HG02642 (cell line): ENCODE results near the gene GPC5.

Experiments
- ATAC-seq: cut with Tn5 transposase; IDR thresholded peaks from one replicate; pipeline ENCODE4 v1.9.1; 2021; ENCODE audit warnings: mild to moderate bottlenecking; ENCODE audit not compliant: unreplicated experiment, poor library complexity

The GPC5 gene

GRCh38 chr13:91450913-91451312 lies 52.5 kb downstream of the GPC5 start:
- ATAC-seq, result no peak

- ATAC-seq, result no peak
These were observed 56.2 kb downstream of the GPC5 start for GRCh38 chr13:91454666-91455065.

DNA sequence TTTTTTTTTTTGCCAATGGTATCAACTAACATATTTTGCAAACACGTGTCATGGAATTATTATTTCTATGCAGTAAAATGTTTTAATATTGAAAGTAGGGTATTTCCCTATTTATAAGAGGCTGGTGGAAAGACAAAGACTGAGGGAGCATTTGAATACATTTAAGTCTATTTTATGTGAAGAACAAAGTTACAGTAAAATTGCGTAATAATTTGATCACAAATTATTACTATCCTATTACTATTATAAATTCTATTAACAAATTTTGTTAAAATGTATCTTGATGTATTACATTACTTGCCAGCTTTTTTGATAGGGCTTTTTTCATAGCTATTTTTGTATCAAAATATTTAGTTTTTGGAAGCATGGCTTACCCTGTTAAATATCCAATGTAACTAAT lies 58.4 kb downstream of the GPC5 start:
- no peak for ATAC-seq

DNA sequence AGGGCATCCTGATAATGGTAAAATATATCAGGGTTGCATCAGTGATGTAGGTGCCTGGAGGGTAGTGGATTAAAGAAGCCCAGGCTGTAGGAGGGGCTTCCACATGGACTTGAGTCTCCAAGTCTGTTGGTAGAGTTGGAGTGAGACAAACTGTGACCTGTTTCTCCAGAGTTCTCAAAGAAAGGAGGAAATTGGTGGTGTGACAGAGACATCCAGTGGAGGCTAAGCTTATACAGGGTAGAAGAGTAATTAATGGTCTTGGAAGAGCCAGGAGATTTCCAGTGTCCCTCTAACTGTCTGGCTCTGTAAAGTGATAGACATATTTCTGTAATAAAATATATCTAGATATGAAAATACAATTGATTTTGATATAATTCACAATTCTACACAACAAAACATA lies 61.1 kb downstream of the GPC5 start:
- ATAC-seq, result no peak

GRCh38 chr13:91464336-91464735 lies 65.9 kb downstream of the GPC5 start:
- ATAC-seq, result no peak

- no peak for ATAC-seq
These were observed 68.8 kb downstream of the GPC5 start for GRCh38 chr13:91467236-91467635.

DNA sequence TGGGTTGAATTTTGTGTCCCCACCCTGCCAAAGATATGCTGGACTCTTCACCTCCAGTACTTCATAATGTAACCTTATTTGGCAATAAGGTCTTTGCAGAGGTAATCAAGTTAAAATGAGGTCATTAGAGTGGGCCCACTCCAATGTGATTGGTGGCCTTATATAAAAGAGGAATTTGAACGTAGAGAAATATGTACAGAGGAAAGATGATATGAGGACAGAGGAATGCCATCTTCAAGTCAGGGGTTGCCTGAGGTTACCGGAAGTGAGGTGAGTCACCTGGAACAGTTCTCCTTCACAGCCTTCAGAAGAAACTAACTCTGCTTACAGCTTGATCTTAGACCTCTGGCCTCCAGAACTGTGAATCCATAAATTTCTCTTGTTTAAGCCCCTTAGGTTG lies 69.9 kb downstream of the GPC5 start:
- no peak for ATAC-seq

DNA sequence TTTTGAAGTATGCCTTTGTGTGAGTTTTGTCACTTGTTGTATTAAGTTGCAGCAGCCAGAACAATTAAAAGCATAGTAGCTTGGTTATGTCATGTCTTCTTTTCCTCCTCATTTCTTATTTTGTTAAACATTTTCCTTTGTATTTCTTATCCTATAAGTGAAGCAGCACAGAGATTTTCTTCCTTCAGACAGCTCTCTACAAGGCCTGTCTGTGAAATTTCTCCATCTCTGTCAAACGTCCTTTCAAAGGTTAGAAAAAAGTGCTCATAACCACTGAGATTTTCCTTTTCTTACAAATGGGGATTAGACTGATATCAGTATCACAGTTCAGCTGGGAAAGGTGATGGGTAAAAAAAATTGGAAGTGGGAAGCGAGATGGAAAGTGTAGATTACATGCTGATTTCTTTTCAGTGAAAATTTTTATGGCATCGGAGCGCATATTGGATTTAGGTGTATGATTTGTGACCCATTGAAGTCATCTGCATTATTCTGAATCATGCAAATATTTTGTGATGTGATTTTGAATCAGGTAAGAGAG lies 71.7 kb downstream of the GPC5 start:
- ATAC-seq, result no peak

DNA sequence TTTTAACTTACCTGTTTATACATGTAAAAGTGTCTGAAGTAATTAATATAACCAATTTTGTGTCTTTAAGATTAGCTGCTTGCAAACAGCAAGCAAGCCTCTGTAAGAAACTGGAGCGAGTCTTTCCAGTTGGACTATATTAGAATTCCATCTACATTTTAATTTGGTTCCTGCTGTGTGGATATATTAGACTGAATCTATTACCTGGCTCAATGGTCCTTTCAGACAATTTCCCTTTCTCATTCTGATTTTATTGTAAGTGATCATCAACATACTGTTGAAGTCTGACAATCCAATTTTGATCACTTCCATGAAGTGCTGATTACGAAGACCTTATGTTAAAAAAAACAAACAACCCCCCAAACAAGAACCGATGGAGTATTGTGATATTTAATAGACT lies 72.3 kb downstream of the GPC5 start:
- ATAC-seq, result no peak

DNA sequence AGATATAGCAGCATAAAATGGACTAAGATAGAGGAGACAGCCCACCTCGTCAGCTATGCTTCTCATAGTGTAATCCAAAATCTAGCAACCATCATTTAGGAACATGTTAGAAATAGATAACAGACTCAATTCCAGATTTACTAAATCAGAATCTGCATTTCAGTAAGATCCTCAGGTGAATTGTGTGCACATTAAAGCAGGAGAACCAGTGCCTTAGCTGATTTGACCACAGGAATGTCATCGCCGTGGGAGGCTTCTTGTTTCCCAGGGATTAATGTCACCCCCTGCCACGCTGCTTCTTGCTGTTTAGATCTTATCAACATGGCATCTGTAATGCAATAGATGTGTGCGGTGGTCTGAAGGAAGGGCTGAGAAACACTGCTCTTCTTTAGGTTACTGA lies 84.0 kb downstream of the GPC5 start:
- ATAC-seq, result no peak

DNA sequence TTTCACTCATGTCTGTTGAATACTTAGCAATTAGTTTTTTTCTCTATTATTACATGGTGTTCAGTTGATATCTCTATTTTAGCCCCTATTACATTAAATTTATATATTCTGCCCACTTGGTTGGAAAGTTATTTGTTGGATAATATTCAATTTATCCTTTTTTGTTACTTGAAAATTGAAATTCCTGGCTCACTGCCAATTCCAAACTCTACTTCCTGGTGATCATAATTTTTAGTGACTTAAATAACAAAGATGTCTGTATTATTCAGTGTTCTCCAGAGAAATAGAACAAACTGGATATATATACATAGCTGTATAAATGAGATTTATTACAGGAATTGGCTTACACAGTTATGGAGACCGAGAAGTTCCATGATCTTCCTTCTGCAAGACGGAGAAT lies 93.6 kb downstream of the GPC5 start:
- no peak for ATAC-seq

- ATAC-seq, result no peak
These were observed 95.0 kb downstream of the GPC5 start for GRCh38 chr13:91493442-91493841.

- ATAC-seq, result no peak
These were observed 99.9 kb downstream of the GPC5 start for GRCh38 chr13:91498298-91498697.

DNA sequence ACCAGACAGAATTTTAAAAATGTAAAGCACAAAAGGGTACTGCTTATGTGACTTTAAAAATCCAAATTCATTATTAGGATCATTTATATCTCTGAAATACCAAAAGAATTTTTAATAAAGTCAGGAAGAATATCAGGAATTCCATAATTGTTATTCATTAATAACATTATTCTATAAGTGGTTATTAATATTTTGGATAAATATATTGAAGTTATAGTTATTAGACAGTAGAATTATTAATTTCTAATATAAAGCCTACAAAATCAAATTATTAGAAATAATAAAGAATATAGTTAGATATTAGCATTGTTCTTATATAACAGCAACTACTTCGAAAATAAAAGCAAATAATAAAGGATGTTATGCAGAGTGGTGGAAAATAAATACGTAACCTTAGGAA lies 105.8 kb downstream of the GPC5 start:
- no peak for ATAC-seq

GRCh38 chr13:91506759-91507158 lies 108.3 kb downstream of the GPC5 start:
- no peak for ATAC-seq

- ATAC-seq, result no peak
These were observed 111.6 kb downstream of the GPC5 start for GRCh38 chr13:91510058-91510457.

- ATAC-seq, result no peak
These were observed 115.4 kb downstream of the GPC5 start for GRCh38 chr13:91513790-91514189.

- ATAC-seq, result no peak
These were observed 118.4 kb downstream of the GPC5 start for GRCh38 chr13:91516799-91517198.

- ATAC-seq, result no peak
These were observed 122.5 kb downstream of the GPC5 start for GRCh38 chr13:91520952-91521351.

DNA sequence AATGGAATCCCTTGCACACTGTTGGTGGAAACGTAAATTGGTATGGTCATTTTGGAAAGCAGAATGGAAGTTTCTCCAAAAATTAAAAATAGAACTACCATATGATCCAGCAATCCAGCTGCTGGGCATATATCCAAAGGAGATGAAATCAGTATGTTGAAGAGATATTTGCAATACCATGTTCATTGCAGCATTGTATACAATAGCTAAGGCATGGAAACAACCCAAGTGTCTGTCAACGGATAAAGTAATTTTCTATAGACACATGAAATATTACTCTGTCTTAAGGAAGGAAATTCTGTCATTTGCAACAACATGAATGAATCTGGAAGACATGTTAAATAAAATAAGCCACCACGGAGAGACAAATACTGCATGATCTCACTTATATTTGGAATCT lies 124.7 kb downstream of the GPC5 start:
- no peak for ATAC-seq

- ATAC-seq, result no peak
These were observed 128.2 kb downstream of the GPC5 start for GRCh38 chr13:91526543-91527033.

- no peak for ATAC-seq
These were observed 131.5 kb downstream of the GPC5 start for GRCh38 chr13:91529739-91530482.
